Dendritic cell treated with granulocyte-macrophage colony-stimulating factor and Interleukin-4, amounts not matched to agents 40 ng/mL and 50 ng/mL, for 4 days (primary cell): ENCODE results near the gene A1BG.
A peak's percentile ranks its signal among the peaks of the same experiment; 100 is the strongest.

Experiments
- H3K27ac Mint-ChIP-seq: one replicate; pipeline ENCODE4 v1.8.0; 2022; ENCODE audit warnings: mild to moderate bottlenecking, mixed read lengths
- H3K27me3 Mint-ChIP-seq: one replicate; pipeline ENCODE4 v1.8.0; 2022; ENCODE audit warnings: mild to moderate bottlenecking, mixed read lengths
- H3K36me3 Mint-ChIP-seq: one replicate; pipeline ENCODE4 v1.8.0; 2022; ENCODE audit warnings: low read depth, mixed read lengths
- H3K4me1 Mint-ChIP-seq: one replicate; pipeline ENCODE4 v1.8.0; 2022; ENCODE audit warnings: low read depth, mixed read lengths
- H3K4me3 Mint-ChIP-seq: one replicate; pipeline ENCODE4 v1.8.0; 2022; ENCODE audit warnings: mild to moderate bottlenecking, moderate library complexity, mixed read lengths
- H3K9me3 Mint-ChIP-seq: one replicate; pipeline ENCODE4 v1.8.0; 2022; ENCODE audit warnings: mixed read lengths
- intact Hi-C: fragments of 100-400 bp; cut with micrococcal nuclease; formaldehyde crosslinking; loops from one replicate; pipeline ENCODE4 v1.15.0; 2022

The A1BG gene

GRCh38 chr19:58346961-58347929 lies 6.0 kb downstream of the A1BG start:
- Mint-ChIP-seq H3K9me3 (no peaks in the 10 kb centered on the region), H3K4me1 (peaks cover 25% of the 10 kb centered on the region), H3K4me3 (peak overlapping the region; percentile 94), H3K27ac (peak overlapping the region; percentile 86), H3K27me3 (peaks cover 31% of the 10 kb centered on the region), H3K36me3 (peaks cover 54% of the 10 kb centered on the region)
- intact Hi-C loops: loop anchor here (10.0 kb wide), 1 partner anchor 58 kb away; the partner anchor contains the start of gene ZNF584

DNA sequence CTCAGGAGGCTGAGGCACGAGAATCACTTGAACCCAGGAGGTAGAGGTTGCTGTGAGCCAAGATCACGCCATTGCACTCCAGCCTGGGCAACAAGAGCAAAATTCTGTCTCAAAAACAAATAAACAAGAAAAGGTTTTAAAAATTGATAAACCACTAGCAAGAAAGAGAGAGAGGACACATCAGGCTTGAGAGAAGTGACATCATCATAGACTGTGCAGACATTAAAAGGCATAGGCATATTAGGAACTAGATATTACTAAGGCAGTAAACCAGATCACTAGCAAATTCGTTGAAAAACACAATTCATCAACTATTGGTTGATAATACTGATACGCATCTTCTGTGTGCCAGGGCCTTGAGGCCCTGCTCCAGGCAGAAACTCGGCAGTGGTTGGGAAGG lies 7.7 kb downstream of the A1BG start:
- Mint-ChIP-seq H3K36me3 (peaks cover 54% of the 10 kb centered on the region), H3K9me3 (no peaks in the 10 kb centered on the region), H3K27me3 (peaks cover 20% of the 10 kb centered on the region), H3K4me1 (peaks cover 31% of the 10 kb centered on the region), H3K4me3 (peak overlapping the region; percentile 94), H3K27ac (no peak overlapping the region)
- intact Hi-C loops: loop anchor here (10.0 kb wide), 1 partner anchor 59 kb away; the partner anchor contains the start of gene ZNF584

GRCh38 chr19:58338825-58339558 lies 14.3 kb downstream of the A1BG start:
- H3K27me3 Mint-ChIP-seq: no peaks in the 10 kb centered on the region
- peaks cover 83% of the 10 kb centered on the region for H3K36me3 Mint-ChIP-seq
- H3K27ac Mint-ChIP-seq: no peak overlapping the region
- H3K9me3 Mint-ChIP-seq: peaks cover 9% of the 10 kb centered on the region
- H3K4me3 Mint-ChIP-seq: no peak overlapping the region
- intact Hi-C loops: no loop called here
- peaks cover 14% of the 10 kb centered on the region for H3K4me1 Mint-ChIP-seq

GRCh38 chr19:58338336-58338735 lies 15.0 kb downstream of the A1BG start:
- H3K27ac Mint-ChIP-seq: no peak overlapping the region
- H3K36me3 Mint-ChIP-seq: peaks cover 86% of the 10 kb centered on the region
- no peak overlapping the region for H3K4me3 Mint-ChIP-seq
- H3K9me3 Mint-ChIP-seq: peaks cover 9% of the 10 kb centered on the region
- intact Hi-C loops: no loop called here
- H3K27me3 Mint-ChIP-seq: no peaks in the 10 kb centered on the region
- peaks cover 14% of the 10 kb centered on the region for H3K4me1 Mint-ChIP-seq

DNA sequence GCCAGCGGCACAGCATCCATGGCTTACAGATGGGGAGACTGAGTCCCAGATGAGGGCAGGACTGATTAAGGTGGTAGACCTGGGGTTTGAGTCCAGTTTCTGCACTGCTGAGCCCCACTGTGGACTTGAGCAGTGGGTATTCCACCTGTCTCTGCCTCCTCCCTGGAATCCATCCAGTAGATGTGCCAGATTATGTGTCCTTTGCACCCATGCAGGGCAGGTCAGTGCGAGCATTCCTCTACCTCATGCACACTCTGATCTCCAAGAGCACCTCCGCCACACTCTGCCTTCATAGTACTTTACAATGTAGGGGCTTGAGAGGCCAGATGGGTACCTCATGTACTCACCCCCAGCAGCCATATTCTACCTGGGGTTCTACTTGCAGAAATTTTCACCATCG lies 16.5 kb downstream of the A1BG start:
- Mint-ChIP-seq H3K36me3 (peaks cover 77% of the 10 kb centered on the region), H3K9me3 (peaks cover 9% of the 10 kb centered on the region), H3K27ac (no peak overlapping the region), H3K4me3 (no peak overlapping the region), H3K27me3 (no peaks in the 10 kb centered on the region), H3K4me1 (peaks cover 17% of the 10 kb centered on the region)
- intact Hi-C loops: no loop called here

GRCh38 chr19:58336216-58336615 lies 17.1 kb downstream of the A1BG start:
- no peak overlapping the region for H3K27ac Mint-ChIP-seq
- no peaks in the 10 kb centered on the region for H3K27me3 Mint-ChIP-seq
- no peak overlapping the region for H3K4me3 Mint-ChIP-seq
- intact Hi-C loops: no loop called here
- H3K4me1 Mint-ChIP-seq: peaks cover 15% of the 10 kb centered on the region
- H3K36me3 Mint-ChIP-seq: peaks cover 71% of the 10 kb centered on the region
- peaks cover 9% of the 10 kb centered on the region for H3K9me3 Mint-ChIP-seq

DNA sequence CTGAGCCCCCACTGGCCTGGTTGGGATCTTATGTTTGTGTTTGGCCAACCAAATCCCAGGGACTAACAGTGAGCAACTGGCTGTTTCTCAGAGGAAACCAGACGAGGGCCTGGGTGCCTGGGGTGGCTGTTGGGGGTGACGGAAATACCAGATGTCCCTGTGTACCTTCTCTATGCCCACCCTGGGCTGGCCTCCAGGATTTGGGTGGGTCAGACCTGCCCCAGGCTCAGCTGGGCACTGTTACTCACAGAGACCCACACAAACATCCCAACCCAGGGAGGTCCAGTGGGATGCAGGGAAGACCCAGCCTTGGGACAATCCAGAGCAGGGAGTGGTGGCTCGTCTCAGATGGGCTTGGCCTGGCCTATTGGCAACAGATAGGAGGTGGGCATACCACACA lies 17.7 kb downstream of the A1BG start:
- Mint-ChIP-seq H3K27ac (no peak overlapping the region), H3K4me3 (no peak overlapping the region), H3K9me3 (peaks cover 9% of the 10 kb centered on the region), H3K27me3 (no peaks in the 10 kb centered on the region), H3K36me3 (peaks cover 65% of the 10 kb centered on the region), H3K4me1 (peaks cover 15% of the 10 kb centered on the region)
- intact Hi-C loops: no loop called here

GRCh38 chr19:58334691-58335249 lies 18.5 kb downstream of the A1BG start:
- intact Hi-C loops: no loop called here
- Mint-ChIP-seq H3K27ac (no peak overlapping the region), H3K27me3 (no peaks in the 10 kb centered on the region), H3K4me3 (no peak overlapping the region), H3K4me1 (peaks cover 15% of the 10 kb centered on the region), H3K9me3 (peaks cover 9% of the 10 kb centered on the region), H3K36me3 (peaks cover 56% of the 10 kb centered on the region)

DNA sequence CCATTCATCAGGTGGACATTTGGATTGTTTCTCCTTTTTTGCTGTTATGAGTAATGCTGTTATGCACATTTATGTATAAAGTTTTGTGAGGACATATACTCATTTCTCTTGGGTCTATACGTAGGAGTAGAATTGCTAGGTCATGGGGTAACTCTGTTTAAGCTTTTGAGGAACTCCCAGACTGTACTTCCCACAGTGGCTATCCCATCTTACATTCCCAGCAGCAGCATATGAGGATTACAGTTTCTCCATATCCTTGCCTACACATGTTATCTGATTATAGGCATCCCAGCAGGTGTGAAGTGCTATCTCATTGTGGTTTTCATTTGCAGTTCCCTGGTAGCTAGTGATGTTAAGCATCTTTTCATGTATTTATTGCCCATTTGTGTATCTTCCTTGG lies 20.6 kb downstream of the A1BG start:
- Mint-ChIP-seq H3K36me3 (peaks cover 36% of the 10 kb centered on the region), H3K9me3 (no peaks in the 10 kb centered on the region), H3K4me3 (no peak overlapping the region), H3K4me1 (peaks cover 23% of the 10 kb centered on the region), H3K27me3 (no peaks in the 10 kb centered on the region), H3K27ac (no peak overlapping the region)
- intact Hi-C loops: no loop called here

GRCh38 chr19:58330458-58330857 lies 22.8 kb downstream of the A1BG start:
- Mint-ChIP-seq H3K27ac (no peak overlapping the region), H3K9me3 (no peaks in the 10 kb centered on the region), H3K36me3 (peaks cover 17% of the 10 kb centered on the region), H3K4me3 (no peak overlapping the region), H3K4me1 (peaks cover 23% of the 10 kb centered on the region), H3K27me3 (no peaks in the 10 kb centered on the region)
- intact Hi-C loops: no loop called here

- H3K4me1 Mint-ChIP-seq: peaks cover 17% of the 10 kb centered on the region
- intact Hi-C loops: loop anchor here (5.0 kb wide), 1 partner anchor 148 kb away; the partner anchor contains the start of gene ZNF446
- no peaks in the 10 kb centered on the region for H3K27me3 Mint-ChIP-seq
- no peaks in the 10 kb centered on the region for H3K9me3 Mint-ChIP-seq
- H3K27ac Mint-ChIP-seq: no peak overlapping the region
- peaks cover 2% of the 10 kb centered on the region for H3K36me3 Mint-ChIP-seq
- no peak overlapping the region for H3K4me3 Mint-ChIP-seq
These were observed 24.3 kb downstream of the A1BG start for GRCh38 chr19:58328999-58329398.

DNA sequence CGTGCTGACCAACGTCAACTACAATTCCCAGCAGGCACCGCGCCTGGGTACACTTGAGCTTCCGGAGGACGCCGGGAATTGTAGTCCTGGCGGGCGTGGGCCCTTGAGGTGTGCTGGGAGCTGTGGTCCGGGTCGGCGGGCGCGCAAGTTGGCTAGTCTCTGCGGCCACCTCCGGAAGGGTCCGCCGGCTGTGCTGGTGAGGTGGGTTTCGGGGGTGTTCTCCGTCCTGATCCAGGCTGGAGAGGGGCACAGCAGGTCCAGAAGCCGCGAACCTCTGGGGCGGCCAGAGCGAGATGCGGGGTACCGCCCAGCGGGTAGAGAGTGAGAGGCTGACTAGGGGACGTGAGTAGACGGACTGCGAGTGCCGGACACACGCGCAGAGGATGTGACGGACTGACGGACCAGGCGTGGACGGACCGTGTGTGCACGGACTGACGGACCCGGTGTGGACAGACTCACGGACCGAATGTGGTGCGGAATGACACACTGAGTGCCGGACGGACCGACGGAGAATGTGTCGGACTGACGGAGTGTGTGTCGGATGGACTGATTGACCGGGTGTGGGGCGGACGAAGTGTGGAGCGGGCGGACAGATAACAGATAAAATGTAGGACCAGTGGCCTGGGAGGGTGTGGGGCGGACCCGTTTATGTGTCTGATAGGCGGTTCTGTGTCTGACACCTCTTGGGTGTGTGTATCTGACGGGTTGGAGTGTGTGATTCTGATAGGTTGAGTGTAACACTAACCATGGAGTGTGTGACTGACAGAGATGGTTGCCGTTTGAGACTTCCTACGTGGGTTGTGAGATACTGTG lies 26.2 kb downstream of the A1BG start, which contains the start of gene ZSCAN22:
ZSCAN22 (plus strand) TSS at position 81 of the 813 bp plus-strand sequence. CDS start 7,809 bp downstream, outside the sequence.
- H3K36me3 Mint-ChIP-seq: peaks cover 6% of the 10 kb centered on the region
- no peaks in the 10 kb centered on the region for H3K27me3 Mint-ChIP-seq
- no peak within 1 kb of the TSS for H3K4me3 Mint-ChIP-seq
- no peak within 1 kb of the TSS for H3K27ac Mint-ChIP-seq
- intact Hi-C loops: loop anchor here (1.0 to 5.0 kb wide), 4 partner anchors 22 to 150 kb away; partner anchors contain the start of genes ERVK3-1, ZNF446, ZNF497 and ZNF837
- H3K9me3 Mint-ChIP-seq: no peaks in the 10 kb centered on the region
- H3K4me1 Mint-ChIP-seq: peaks cover 8% of the 10 kb centered on the region

DNA sequence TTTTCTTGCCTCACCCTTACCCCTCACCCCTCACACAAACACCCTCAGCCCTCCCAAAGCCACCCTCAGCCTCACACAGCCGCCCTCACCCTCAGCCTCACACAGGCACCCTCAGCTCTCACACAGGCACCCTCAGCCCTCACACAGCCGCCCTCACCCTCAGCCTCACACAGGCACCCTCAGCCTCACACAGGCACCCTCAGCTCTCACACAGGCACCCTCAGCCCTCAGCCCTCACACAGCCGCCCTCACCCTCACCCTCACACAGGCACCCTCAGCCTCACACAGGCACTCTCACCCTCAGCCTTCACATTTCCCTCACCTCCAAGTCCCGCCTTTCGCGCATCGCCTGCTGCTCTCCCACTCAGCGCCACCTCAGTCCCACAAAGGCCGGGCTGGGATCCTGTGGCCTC lies 26.8 kb downstream of the A1BG start:
- H3K9me3 Mint-ChIP-seq: no peaks in the 10 kb centered on the region
- H3K27me3 Mint-ChIP-seq: no peaks in the 10 kb centered on the region
- intact Hi-C loops: loop anchor here (5.0 kb wide), 1 partner anchor 151 kb away; the partner anchor contains the start of gene ZNF446
- H3K4me3 Mint-ChIP-seq: no peak overlapping the region
- peaks cover 6% of the 10 kb centered on the region for H3K36me3 Mint-ChIP-seq
- peaks cover 8% of the 10 kb centered on the region for H3K4me1 Mint-ChIP-seq
- no peak overlapping the region for H3K27ac Mint-ChIP-seq
